ENCODE measurements around the gene ALK.

GRCh38 chr2:29497375-29497774, 424.0 kb downstream of the ALK start:
- no peak for TF ChIP-seq POLR2AphosphoS5 (IDR thresholded peaks at IDR 0.05; ENCODE audit: low read depth, low read length)
- TF ChIP-seq TAF1 (IDR thresholded peaks at IDR 0.05; ENCODE audit: borderline replicate concordance, insufficient read depth, low read length) = no peak
- TF ChIP-seq, protein P1, sequence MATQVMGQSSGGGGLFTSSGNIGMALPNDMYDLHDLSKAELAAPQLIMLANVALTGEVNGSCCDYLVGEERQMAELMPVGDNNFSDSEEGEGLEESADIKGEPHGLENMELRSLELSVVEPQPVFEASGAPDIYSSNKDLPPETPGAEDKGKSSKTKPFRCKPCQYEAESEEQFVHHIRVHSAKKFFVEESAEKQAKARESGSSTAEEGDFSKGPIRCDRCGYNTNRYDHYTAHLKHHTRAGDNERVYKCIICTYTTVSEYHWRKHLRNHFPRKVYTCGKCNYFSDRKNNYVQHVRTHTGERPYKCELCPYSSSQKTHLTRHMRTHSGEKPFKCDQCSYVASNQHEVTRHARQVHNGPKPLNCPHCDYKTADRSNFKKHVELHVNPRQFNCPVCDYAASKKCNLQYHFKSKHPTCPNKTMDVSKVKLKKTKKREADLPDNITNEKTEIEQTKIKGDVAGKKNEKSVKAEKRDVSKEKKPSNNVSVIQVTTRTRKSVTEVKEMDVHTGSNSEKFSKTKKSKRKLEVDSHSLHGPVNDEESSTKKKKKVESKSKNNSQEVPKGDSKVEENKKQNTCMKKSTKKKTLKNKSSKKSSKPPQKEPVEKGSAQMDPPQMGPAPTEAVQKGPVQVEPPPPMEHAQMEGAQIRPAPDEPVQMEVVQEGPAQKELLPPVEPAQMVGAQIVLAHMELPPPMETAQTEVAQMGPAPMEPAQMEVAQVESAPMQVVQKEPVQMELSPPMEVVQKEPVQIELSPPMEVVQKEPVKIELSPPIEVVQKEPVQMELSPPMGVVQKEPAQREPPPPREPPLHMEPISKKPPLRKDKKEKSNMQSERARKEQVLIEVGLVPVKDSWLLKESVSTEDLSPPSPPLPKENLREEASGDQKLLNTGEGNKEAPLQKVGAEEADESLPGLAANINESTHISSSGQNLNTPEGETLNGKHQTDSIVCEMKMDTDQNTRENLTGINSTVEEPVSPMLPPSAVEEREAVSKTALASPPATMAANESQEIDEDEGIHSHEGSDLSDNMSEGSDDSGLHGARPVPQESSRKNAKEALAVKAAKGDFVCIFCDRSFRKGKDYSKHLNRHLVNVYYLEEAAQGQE (IDR thresholded peaks at IDR 0.05; ENCODE audit: insufficient read depth in 1 of 2, low read depth in 2 of 2, low read length in 2 of 2) = no peak
